H1 (cell line): ENCODE measurements around the gene OLFM1. TPM values are rescaled to one million over a fixed set of nuclear protein-coding genes. Genes with fewer than 3 reads are reported as not detected.

Source experiments
- CTCF ChIA-PET: fragments of 300-600 bp; sonication (Branson Sonifier 250); formaldehyde crosslinking; loops from one replicate; lab custom pipeline; 2021; ENCODE audit not compliant: partially characterized antibody; lab: Charles Lee
- POLR2A ChIA-PET: fragments of 300-600 bp; sonication (Branson Sonifier 250); formaldehyde crosslinking; loops from one replicate; lab custom pipeline; 2021; ENCODE audit warnings: inconsistent platforms; ENCODE audit not compliant: partially characterized antibody; lab: Charles Lee
- DNase-seq, 2 experiments: peaks; one replicate each; pipeline versions ENCODE4 v3.0.0 to v3.0.0-alpha.2; 2010 to 2022; ENCODE audit warnings: low spot score in 2 of 2, low read depth in 1 of 2, mixed read lengths in 1 of 2
- FAIRE-seq: peaks from 2 replicates; lab custom pipeline; 2011; peaks lifted over from hg19 to GRCh38; lab: Jason Lieb, UNC
- H2AFZ ChIP-seq: 2 replicates; pipeline ENCODE4 v1.8.1; 2012; ENCODE audit warnings: low read length, inconsistent platforms
- H2AK5ac ChIP-seq: 2 replicates; pipeline ENCODE4 v1.6.1; 2013; ENCODE audit warnings: low read depth, low read length
- H2BK120ac ChIP-seq: replicated peaks from 2 replicates; pipeline ENCODE3; 2013; ENCODE audit warnings: low read depth, low read length, inconsistent platforms
- H2BK12ac ChIP-seq: 2 replicates; pipeline ENCODE4 v1.6.1; 2013; ENCODE audit warnings: low read depth, low read length
- H2BK15ac ChIP-seq: 2 replicates; pipeline ENCODE4 v1.6.1; 2013; ENCODE audit warnings: low read length
- H2BK20ac ChIP-seq: 2 replicates; pipeline ENCODE4 v1.6.1; 2013; ENCODE audit warnings: low read length
- H2BK5ac ChIP-seq: 2 replicates; pipeline ENCODE4 v1.6.1; 2013; ENCODE audit warnings: low read depth, low read length
- H3K14ac ChIP-seq: 2 replicates; pipeline ENCODE4 v1.6.1; 2013; ENCODE audit warnings: inconsistent platforms; ENCODE audit not compliant: insufficient read length
- H3K18ac ChIP-seq: 2 replicates; pipeline ENCODE4 v1.6.1; 2013; ENCODE audit warnings: low read length; ENCODE audit errors: extremely low read depth
- H3K23ac ChIP-seq: 2 replicates; pipeline ENCODE4 v1.6.1; 2013; ENCODE audit warnings: inconsistent platforms; ENCODE audit not compliant: insufficient read length
- H3K23me2 ChIP-seq: 2 replicates; pipeline ENCODE4 v1.6.1; 2013; ENCODE audit warnings: low read depth, low read length
- H3K27ac ChIP-seq: 2 replicates; pipeline ENCODE4 v1.6.1; 2011; ENCODE audit warnings: low read depth, low read length, inconsistent platforms
- H3K27me3 ChIP-seq, 4 experiments: replicated peaks in 1 of 4; 1 replicate in 1 of 4; 2 replicates in 3 of 4; pipeline versions ENCODE4 v1.6.1 to v1.8.1; 2011 to 2013; ENCODE audit warnings: low read length in 3 of 4, mild to moderate bottlenecking in 3 of 4, inconsistent platforms in 2 of 4, mixed read lengths in 2 of 4, moderate library complexity in 1 of 4; ENCODE audit not compliant: control insufficient read depth in 3 of 4, insufficient read depth in 3 of 4; ENCODE audit errors: extremely low read depth in 1 of 4
- H3K36me3 ChIP-seq, 4 experiments: 2 replicates each; pipeline versions ENCODE4 v1.6.1 to v1.8.1; 2011 to 2013; ENCODE audit warnings: mild to moderate bottlenecking in 4 of 4, low read length in 3 of 4, moderate library complexity in 2 of 4, control low read depth in 1 of 4, inconsistent platforms in 1 of 4; ENCODE audit not compliant: insufficient read depth in 4 of 4, control insufficient read depth in 2 of 4
- H3K4ac ChIP-seq: replicated peaks from 2 replicates; pipeline ENCODE3; 2013; ENCODE audit warnings: low read length, low read depth, mixed read lengths, inconsistent platforms; ENCODE audit not compliant: insufficient read length
- H3K4me1 ChIP-seq, 4 experiments: replicated peaks in 1 of 4; 1 replicate in 1 of 4; 2 replicates in 3 of 4; pipeline versions ENCODE4 v1.6.1 to v1.8.1; 2011 to 2013; ENCODE audit warnings: low read length in 3 of 4, inconsistent platforms in 2 of 4, mixed read lengths in 1 of 4; ENCODE audit not compliant: insufficient read depth in 4 of 4, control insufficient read depth in 3 of 4
- H3K4me2 ChIP-seq, 2 experiments: 2 replicates each; pipeline versions ENCODE4 v1.6.1 to v1.8.1; 2011 to 2013; ENCODE audit warnings: low read depth in 2 of 2, low read length in 2 of 2, control low read depth in 1 of 2, inconsistent platforms in 1 of 2, mild to moderate bottlenecking in 1 of 2; ENCODE audit not compliant: insufficient read depth in 1 of 2
- H3K4me3 ChIP-seq, 4 experiments: fragments of 200-600, 300-600 bp in 1 of 4; sonication (generic), shearing (Covaris generic), sonication (Bioruptor Twin) in 1 of 4; 2 replicates each; pipeline versions ENCODE4 v1.5.1 to v1.8.1; 2011 to 2016; ENCODE audit warnings: low read length in 4 of 4, low read depth in 3 of 4, control low read depth in 2 of 4, inconsistent platforms in 2 of 4, mild to moderate bottlenecking in 2 of 4, mixed read lengths in 1 of 4, moderate library complexity in 1 of 4; ENCODE audit not compliant: insufficient read depth in 2 of 4; ENCODE audit errors: extremely low read depth in 1 of 4
- H3K56ac ChIP-seq: replicated peaks from 2 replicates; pipeline ENCODE3; 2013; ENCODE audit warnings: low read depth, mild to moderate bottlenecking, mixed read lengths, low read length, inconsistent platforms; ENCODE audit not compliant: insufficient read length
- H3K79me1 ChIP-seq: 2 replicates; pipeline ENCODE4 v1.6.1; 2013; ENCODE audit warnings: low read depth, low read length, control low read depth
- H3K79me2 ChIP-seq, 2 experiments: 2 replicates each; pipeline versions ENCODE4 v1.6.1 to v1.8.1; 2012 to 2013; ENCODE audit warnings: low read length in 2 of 2, mild to moderate bottlenecking in 2 of 2, inconsistent platforms in 1 of 2; ENCODE audit not compliant: insufficient read depth in 2 of 2, control insufficient read depth in 1 of 2
- H3K9ac ChIP-seq, 4 experiments: replicated peaks in 1 of 4; 1 replicate in 1 of 4; 2 replicates in 3 of 4; pipeline versions ENCODE4 v1.6.1 to v1.8.1; 2011 to 2013; ENCODE audit warnings: low read depth in 3 of 4, low read length in 3 of 4, control low read depth in 2 of 4, mild to moderate bottlenecking in 2 of 4, moderate library complexity in 2 of 4, inconsistent platforms in 1 of 4; ENCODE audit errors: extremely low read depth in 1 of 4
- H3K9me3 ChIP-seq, 2 experiments: 2 replicates each; pipeline versions ENCODE4 v1.6.1 to v1.8.1; 2012 to 2013; ENCODE audit warnings: mild to moderate bottlenecking in 2 of 2, moderate library complexity in 2 of 2, control low read depth in 1 of 2, inconsistent platforms in 1 of 2, low read depth in 1 of 2, low read length in 1 of 2, mixed read lengths in 1 of 2; ENCODE audit not compliant: insufficient read depth in 2 of 2
- H4K20me1 ChIP-seq, 2 experiments: replicated peaks in 1 of 2; 2 replicates each; pipeline versions ENCODE3 to v1.8.1; 2011 to 2013; ENCODE audit warnings: inconsistent platforms in 2 of 2, low read length in 2 of 2, mild to moderate bottlenecking in 1 of 2; ENCODE audit not compliant: insufficient read depth in 2 of 2, control insufficient read depth in 1 of 2
- H4K5ac ChIP-seq: 2 replicates; pipeline ENCODE4 v1.6.1; 2013; ENCODE audit warnings: low read length, low read depth, mixed read lengths, inconsistent platforms; ENCODE audit not compliant: insufficient read length
- H4K8ac ChIP-seq: 2 replicates; pipeline ENCODE4 v1.8.0; 2013; ENCODE audit warnings: mild to moderate bottlenecking, moderate library complexity, low read length, inconsistent platforms; ENCODE audit not compliant: insufficient read depth; ENCODE audit errors: extremely low read depth
- H4K91ac ChIP-seq: replicated peaks from 2 replicates; pipeline ENCODE3; 2013; ENCODE audit warnings: low read length, mixed read lengths, inconsistent platforms; ENCODE audit not compliant: insufficient read length
- ASH2L ChIP-seq: fragments of 200-600, 300-600 bp; sonication (generic); IDR thresholded peaks from one replicate; pipeline ENCODE4 v1.7.1; 2017; ENCODE audit warnings: low read length
- BRCA1 ChIP-seq: IDR thresholded peaks from 2 replicates; pipeline ENCODE4 v1.6.1; 2012; ENCODE audit warnings: low read depth, low read length, improper control_type of control experiment
- CBX8 ChIP-seq: fragments of 300-800, 300-1000 bp; sonication (generic); IDR thresholded peaks from 2 replicates; pipeline ENCODE4 v1.7.1; 2016; ENCODE audit warnings: low read depth, low read length, borderline replicate concordance
- GTF2F1 ChIP-seq: IDR thresholded peaks from 2 replicates; pipeline ENCODE4 v1.6.1; 2012; ENCODE audit warnings: low read depth, low read length, improper control_type of control experiment, borderline replicate concordance
- POU5F1 ChIP-seq: IDR thresholded peaks from 2 replicates; pipeline ENCODE4 v1.6.1; 2011; ENCODE audit warnings: low read depth, mild to moderate bottlenecking, low read length, moderate library complexity
- RAD21 ChIP-seq, 2 experiments: IDR thresholded peaks in 1 of 2; conservative IDR thresholded peaks in 1 of 2; 2 replicates each; pipeline ENCODE4 v1.6.1; 2011; ENCODE audit warnings: low read depth in 2 of 2, low read length in 2 of 2, improper control_type of control experiment in 1 of 2, inconsistent platforms in 1 of 2, mild to moderate bottlenecking in 1 of 2, moderate library complexity in 1 of 2
- SIX5 ChIP-seq: IDR thresholded peaks from 2 replicates; pipeline ENCODE4 v1.6.1; 2011; ENCODE audit warnings: mild to moderate bottlenecking, low read depth, low read length
- SRF ChIP-seq: IDR thresholded peaks from 2 replicates; pipeline ENCODE4 v1.6.1; 2011; ENCODE audit warnings: mild to moderate bottlenecking, low read depth, low read length, moderate library complexity
- TAF7 ChIP-seq: optimal IDR thresholded peaks from 2 replicates; pipeline ENCODE3; 2011; ENCODE audit warnings: low read depth, mild to moderate bottlenecking, inconsistent platforms, low read length, moderate library complexity, borderline replicate concordance
- TCF12 ChIP-seq: IDR thresholded peaks from 2 replicates; pipeline ENCODE4 v1.6.1; 2011; ENCODE audit warnings: low read depth, mild to moderate bottlenecking, low read length
- WGBS, 2 experiments: shearing (Covaris generic) in 1 of 2; methylation state at CpG; one replicate each; pipeline versions ENCODE4 v1.1.6 to v1.1.7; 2013 to 2015; ENCODE audit warnings: low lambda C conversion rate in 2 of 2, mixed read lengths in 2 of 2, inconsistent platforms in 1 of 2, low coverage in 1 of 2, missing lambda C conversion rate in 1 of 2; ENCODE audit not compliant: insufficient replicate concordance in 2 of 2, insufficient coverage in 1 of 2, insufficient read length in 1 of 2; ENCODE audit errors: extremely low coverage in 1 of 2, missing lambda C conversion rate in 1 of 2; 5-methylcytosine and 5-hydroxymethylcytosine counted together
- long read RNA-seq, 2 experiments: library from RNA in 1 of 2; library from capped mRNA in 1 of 2; stranded (forward); transcript quantifications; one replicate each; pipeline ENCODE4 v2.0.0, GENCODE V29; 2021; ENCODE audit warnings: inconsistent platforms in 1 of 2
- polyA minus RNA-seq, 3 experiments: library from RNA; depleted of rRNA, polyadenylated mRNA; stranded (reverse); fragments of >200 nt; gene quantifications; 1 replicate in 2 of 3; 2 replicates in 1 of 3; pipeline ENCODE4 v1.2.3, GENCODE V29; 2011
- polyA plus RNA-seq, 7 experiments: library from polyadenylated mRNA; depleted of rRNA in 3 of 7; stranded (reverse) in 5 of 7; unstranded in 2 of 7; fragments of >200 nt in 5 of 7; fragments of 200-250 nt in 2 of 7; gene quantifications; 1 replicate in 5 of 7; 2 replicates in 1 of 7; 4 replicates in 1 of 7; pipeline versions ENCODE4 v1.2.1 to v1.2.3, GENCODE V29; 2011 to 2013; ENCODE audit warnings: missing spikeins in 2 of 7, mixed read lengths in 2 of 7
- total RNA-seq: library from RNA; stranded (reverse); fragmentation: NEBNext Ultra II Directional; extraction: Animal tissue kit (Norgen Biotek cat#: 25700); gene quantifications from 2 replicates; pipeline ENCODE4 v1.2.1, GENCODE V29; 2021

Gene OLFM1
- total RNA-seq (47.9 and 53.4 TPM in 2 replicates), polyA plus RNA-seq (2011; rRNA removed) (49.7 and 53.0 TPM in 2 replicates), polyA minus RNA-seq (2011; rRNA and poly(A)+ RNA removed) (23.8 and 30.3 TPM in 2 replicates)
- polyA plus RNA-seq (2011; cell fraction: cytosol; rRNA removed): 37.8 TPM
- polyA plus RNA-seq (2011; cell fraction: nucleus; rRNA removed): 42.9 TPM
- 67.7 to 74.9 TPM (median 71.8 TPM) in 4 replicates for polyA plus RNA-seq (2012, experiment 1 of 2)
- polyA plus RNA-seq (2012, experiment 2 of 2): 33.0 TPM
- 44.2 TPM for polyA plus RNA-seq (2013, experiment 1 of 2)
- polyA plus RNA-seq (2013, experiment 2 of 2): 49.5 TPM
- 18.1 TPM for polyA minus RNA-seq (2011; cell fraction: cytosol; rRNA and poly(A)+ RNA removed)
- polyA minus RNA-seq (2011; cell fraction: nucleus; rRNA and poly(A)+ RNA removed): 17.3 TPM
- long read RNA-seq, experiment 1, transcript OLFM1-204 (6 exons, 2,444 nt): minor isoform, 5 of 56 reads
- long read RNA-seq, experiment 1, transcript OLFM1-202 (4 exons, 1,014 nt): major isoform, 6 of 56 reads
- long read RNA-seq, experiment 1, partial matches to known transcripts: 38 of 56 reads
- long read RNA-seq, experiment 1, other reads (novel, unspliced or antisense): 4 of 56 reads
- long read RNA-seq, experiment 2: 0 reads

DNA sequence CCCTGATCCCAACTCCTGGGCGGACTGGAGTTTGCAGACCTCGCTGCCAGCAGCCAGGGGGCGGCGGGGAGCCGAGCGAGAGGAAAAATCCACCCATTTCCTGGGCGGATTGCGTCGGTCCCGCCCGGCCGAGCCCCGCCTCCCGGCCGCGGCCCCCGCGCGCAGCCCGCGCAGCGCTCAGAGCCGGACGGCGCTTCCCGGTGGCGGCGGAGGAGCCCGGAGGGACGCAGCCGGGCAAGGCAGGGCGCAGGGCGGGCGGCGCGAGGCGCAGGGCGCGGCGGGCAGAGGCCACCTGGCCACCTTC lies at the start of gene OLFM1:
TSS of gene OLFM1 (plus strand) at position 180 of the 304 bp plus-strand sequence. CDS start 322 bp downstream, outside the sequence.
- 0 out of 2 replicates have a peak within 1 kb of the TSS, but pooled peaks have one; percentile 6 for H3K18ac ChIP-seq
- DNase-seq (peak; percentile 46 to 88), FAIRE-seq (no peak)
- no peak within 1 kb of the TSS for H4K5ac ChIP-seq
- no peak within 1 kb of the TSS for H2BK5ac ChIP-seq
- ChIA-PET CTCF (interaction anchor here (0.7 to 12.6 kb wide), 25 partner anchors 9 to 393 kb away, joined by 3 to 137 read pairs (median 4); no protein-coding TSS in a partner anchor), POLR2A (no interaction called here)
- 0% methylated on average over 9 of the region's 40 CpGs; no CpG with 5 or more reads in 1 of the 2 experiments for WGBS, 2 experiments
- peaks cover 15 to 27% of the 10 kb centered on the region in 2 experiments for H4K20me1 ChIP-seq
- H2BK20ac ChIP-seq: no peak within 1 kb of the TSS
- no peak within 1 kb of the TSS for H3K27ac ChIP-seq
- H3K23ac ChIP-seq: no peak within 1 kb of the TSS
- H2BK12ac ChIP-seq: no peak within 1 kb of the TSS; the same call in 1 of the 2 replicates
- peak within 1 kb of the TSS; percentile 28; the same call in 1 of the 2 replicates for H4K8ac ChIP-seq
- H3K4me2 ChIP-seq: peak within 1 kb of the TSS; percentile 66 to 86
- H3K36me3 ChIP-seq: peaks cover 0 to 11% (median 10%) of the 10 kb centered on the region in 4 experiments; a peak in 3 of 8 replicates
- peaks cover 0 to 17% (median 12%) of the 10 kb centered on the region in 4 experiments; a peak in 5 of 7 replicates for H3K27me3 ChIP-seq
- H3K9ac ChIP-seq: peak within 1 kb of the TSS in 1 of 4 experiments; percentile 57; a peak in 4 of 7 replicates
- peaks cover 25% of the 10 kb centered on the region for H3K23me2 ChIP-seq
- peaks cover 0 to 23% (median 6%) of the 10 kb centered on the region in 4 experiments; a peak in 5 of 7 replicates for H3K4me1 ChIP-seq
- no peak within 1 kb of the TSS for H2BK120ac ChIP-seq
- H2AK5ac ChIP-seq: no peak within 1 kb of the TSS
- no peak within 1 kb of the TSS for H3K4ac ChIP-seq
- peak within 1 kb of the TSS; percentile 51 to 67 (median 56) for H3K4me3 ChIP-seq
- H4K91ac ChIP-seq: no peak within 1 kb of the TSS
- H3K79me2 ChIP-seq: peaks cover 3 to 9% of the 10 kb centered on the region in 2 experiments; a peak in 3 of 4 replicates
- H3K9me3 ChIP-seq: no peaks in the 10 kb centered on the region
- peaks cover 5% of the 10 kb centered on the region for H3K79me1 ChIP-seq
- H2BK15ac ChIP-seq: peak within 1 kb of the TSS; percentile 81; the same call in 1 of the 2 replicates
- no peak within 1 kb of the TSS for H3K14ac ChIP-seq
- no peak within 1 kb of the TSS for H2AFZ ChIP-seq
- peak within 1 kb of the TSS; percentile 36 for H3K56ac ChIP-seq
- TF ChIP-seq BRCA1: no peak
- TF ChIP-seq TCF12: no peak
- TF ChIP-seq CBX8: no peak
- no peak for TF ChIP-seq SRF
- no peak for TF ChIP-seq ASH2L
- 0 out of 2 replicates have a peak, but pooled peaks have one; percentile 43 for TF ChIP-seq GTF2F1
- TF ChIP-seq TAF7: no peak
- TF ChIP-seq RAD21 (IDR thresholded peaks at IDR 0.05 in 1 of 2, conservative IDR thresholded peaks at IDR 0.05 in 1 of 2; ENCODE audit: low read depth in 2 of 2, low read length in 2 of 2): peak; percentile 75 to 82
- no peak for TF ChIP-seq POU5F1
- no peak for TF ChIP-seq SIX5
